ENCODE measurements around the gene IL36B. TPM values are rescaled to one million over a fixed set of nuclear protein-coding genes. Genes with fewer than 3 reads are reported as not detected.

The IL36B gene
- total and polyA plus RNA-seq, 2 donors (not counting 1 experiment from before 2014, with no cell fraction given): not detected

DNA sequence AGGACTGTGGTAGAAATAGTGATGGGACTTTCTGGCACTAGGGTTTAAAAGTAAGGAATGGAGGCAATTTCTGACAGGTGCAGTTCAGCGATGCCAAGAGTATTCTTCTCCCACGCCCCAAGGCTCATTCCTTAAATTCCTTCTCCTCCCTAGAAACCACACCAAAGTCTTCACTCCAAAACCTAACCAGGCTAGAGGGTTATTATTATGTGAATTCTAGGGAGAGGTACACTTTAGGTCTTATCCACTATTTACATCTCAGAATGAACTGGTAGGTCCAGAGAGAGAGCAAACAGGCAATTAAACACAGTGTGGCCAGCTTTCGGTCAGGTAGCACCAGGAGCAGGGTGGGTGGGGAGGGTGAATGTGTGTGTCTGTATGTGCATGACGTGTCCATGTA, 26.5 kb upstream of the IL36B start:
- CTCF ChIA-PET: interaction anchor here (1.2 to 5.5 kb wide), 9 partner anchors 10 to 361 kb away, joined by 3 to 61 read pairs (median 11); no protein-coding TSS in a partner anchor
- Mint-ChIP-seq H3K9me3 (ENCODE audit: insufficient read depth) (no peaks in the 10 kb centered on the region), H3K27ac (no peak overlapping the region), H3K4me1 (peaks cover 2% of the 10 kb centered on the region), H3K4me3 (no peak overlapping the region), H3K27me3 (peaks cover 38% of the 10 kb centered on the region)
- ATAC-seq (ENCODE audit: low read depth): no peak
- Histone ChIP-seq H3K27me3 (replicated peaks in 1 of 4; ENCODE audit: control extremely low read depth in 1 of 4, control insufficient read depth in 3 of 4, insufficient read depth in 4 of 4, low read length in 3 of 4) (peaks cover 0 to 20% (median 6%) of the 10 kb centered on the region in 4 experiments), H3K36me3 (replicated peaks in 1 of 2; ENCODE audit: control extremely low read depth in 1 of 2, control insufficient read depth in 1 of 2, extremely low read depth in 1 of 2, insufficient read depth in 2 of 2, low read length in 1 of 2) (no peaks in the 10 kb centered on the region), H3K4me2 (replicated peaks; ENCODE audit: low read depth, low read length, poor library complexity, severe bottlenecking) (no peak overlapping the region), H3K4me3 (ENCODE audit: control extremely low read depth in 1 of 5, extremely low read depth in 1 of 5, insufficient read depth in 1 of 5, low read depth in 2 of 5, low read length in 4 of 5) (no peak overlapping the region), H3K9ac (ENCODE audit: low read length) (no peak overlapping the region), H3K9me3 (ENCODE audit: control extremely low read depth in 1 of 3, control insufficient read depth in 2 of 3, insufficient read depth in 1 of 3, low read length in 2 of 3) (no peaks in the 10 kb centered on the region), H3K79me2 (ENCODE audit: control insufficient read depth, insufficient read depth, low read length) (no peaks in the 10 kb centered on the region), H4K20me1 (ENCODE audit: control insufficient read depth, insufficient read depth, low read length, poor library complexity, severe bottlenecking) (no peaks in the 10 kb centered on the region), H2AFZ (ENCODE audit: insufficient read depth, low read depth, low read length, poor library complexity, severe bottlenecking) (no peak overlapping the region), H3K27ac (ENCODE audit: low read length in 2 of 2) (no peak overlapping the region), H3K4me1 (ENCODE audit: control insufficient read depth in 2 of 2, insufficient read depth in 2 of 2, low read length in 2 of 2) (no peaks in the 10 kb centered on the region)
- no peak for TF ChIP-seq EZH2 (IDR thresholded peaks at IDR 0.05; ENCODE audit: borderline replicate concordance, insufficient read depth, low read depth, low read length, poor library complexity, severe bottlenecking)
- TF ChIP-seq, protein P1, sequence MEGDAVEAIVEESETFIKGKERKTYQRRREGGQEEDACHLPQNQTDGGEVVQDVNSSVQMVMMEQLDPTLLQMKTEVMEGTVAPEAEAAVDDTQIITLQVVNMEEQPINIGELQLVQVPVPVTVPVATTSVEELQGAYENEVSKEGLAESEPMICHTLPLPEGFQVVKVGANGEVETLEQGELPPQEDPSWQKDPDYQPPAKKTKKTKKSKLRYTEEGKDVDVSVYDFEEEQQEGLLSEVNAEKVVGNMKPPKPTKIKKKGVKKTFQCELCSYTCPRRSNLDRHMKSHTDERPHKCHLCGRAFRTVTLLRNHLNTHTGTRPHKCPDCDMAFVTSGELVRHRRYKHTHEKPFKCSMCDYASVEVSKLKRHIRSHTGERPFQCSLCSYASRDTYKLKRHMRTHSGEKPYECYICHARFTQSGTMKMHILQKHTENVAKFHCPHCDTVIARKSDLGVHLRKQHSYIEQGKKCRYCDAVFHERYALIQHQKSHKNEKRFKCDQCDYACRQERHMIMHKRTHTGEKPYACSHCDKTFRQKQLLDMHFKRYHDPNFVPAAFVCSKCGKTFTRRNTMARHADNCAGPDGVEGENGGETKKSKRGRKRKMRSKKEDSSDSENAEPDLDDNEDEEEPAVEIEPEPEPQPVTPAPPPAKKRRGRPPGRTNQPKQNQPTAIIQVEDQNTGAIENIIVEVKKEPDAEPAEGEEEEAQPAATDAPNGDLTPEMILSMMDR (IDR thresholded peaks at IDR 0.05): no peak
- WGBS (ENCODE audit: insufficient coverage): 86% methylated on average over 2 of the region's 4 CpGs
- no peak for DNase-seq
- POLR2A ChIA-PET: interaction anchor here (0.6 kb wide), 1 partner anchor 120 kb away, joined by 3 read pairs; no protein-coding TSS in a partner anchor
- intact Hi-C loops (cut with micrococcal nuclease): no loop called here

DNA sequence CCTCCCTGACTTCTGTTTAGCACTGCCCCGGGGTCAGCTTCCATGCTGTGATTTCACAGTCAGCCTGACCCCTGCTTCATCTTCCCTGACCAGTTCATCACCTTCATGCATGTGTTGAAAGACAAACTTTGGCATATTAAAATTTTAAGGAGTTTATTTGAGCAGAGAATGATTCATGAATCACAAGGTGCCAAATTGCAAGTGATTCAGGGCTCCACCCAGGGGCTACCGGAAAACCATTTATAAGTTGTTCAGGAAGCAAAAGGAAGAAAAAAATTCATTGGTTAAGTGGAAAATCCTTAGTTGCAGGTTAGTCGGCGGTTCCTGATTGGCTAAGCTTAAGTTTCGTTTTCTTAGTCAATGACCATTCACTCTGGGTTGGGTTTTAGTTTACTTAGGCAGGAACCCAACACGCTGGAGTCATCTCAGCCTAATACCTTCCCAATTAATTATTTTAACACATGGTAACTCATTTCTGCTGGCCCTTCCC, 25.7 kb upstream of the IL36B start:
- intact Hi-C loops (cut with micrococcal nuclease): no loop called here
- ATAC-seq (ENCODE audit: low read depth) (no peak), DNase-seq (no peak)
- ChIA-PET CTCF (interaction anchor here (0.8 to 1.7 kb wide), 3 partner anchors 9 to 60 kb away, joined by 3 to 5 read pairs (median 4); no protein-coding TSS in a partner anchor), POLR2A (no interaction called here)
- Mint-ChIP-seq H3K9me3 (ENCODE audit: insufficient read depth) (no peaks in the 10 kb centered on the region), H3K27ac (no peak overlapping the region), H3K27me3 (peaks cover 39% of the 10 kb centered on the region), H3K4me3 (no peak overlapping the region), H3K4me1 (peaks cover 1% of the 10 kb centered on the region)
- Histone ChIP-seq H4K20me1 (ENCODE audit: control insufficient read depth, insufficient read depth, low read length, poor library complexity, severe bottlenecking) (no peaks in the 10 kb centered on the region), H3K4me2 (replicated peaks; ENCODE audit: low read depth, low read length, poor library complexity, severe bottlenecking) (no peak overlapping the region), H3K27me3 (replicated peaks in 1 of 4; ENCODE audit: control extremely low read depth in 1 of 4, control insufficient read depth in 3 of 4, insufficient read depth in 4 of 4, low read length in 3 of 4) (peaks cover 0 to 20% (median 5%) of the 10 kb centered on the region in 4 experiments), H3K79me2 (ENCODE audit: control insufficient read depth, insufficient read depth, low read length) (no peaks in the 10 kb centered on the region), H3K36me3 (replicated peaks in 1 of 2; ENCODE audit: control extremely low read depth in 1 of 2, control insufficient read depth in 1 of 2, extremely low read depth in 1 of 2, insufficient read depth in 2 of 2, low read length in 1 of 2) (no peaks in the 10 kb centered on the region), H3K4me3 (ENCODE audit: control extremely low read depth in 1 of 5, extremely low read depth in 1 of 5, insufficient read depth in 1 of 5, low read depth in 2 of 5, low read length in 4 of 5) (no peak overlapping the region), H3K27ac (ENCODE audit: low read length in 2 of 2) (no peak overlapping the region), H3K9ac (ENCODE audit: low read length) (no peak overlapping the region), H2AFZ (ENCODE audit: insufficient read depth, low read depth, low read length, poor library complexity, severe bottlenecking) (no peak overlapping the region), H3K9me3 (ENCODE audit: control extremely low read depth in 1 of 3, control insufficient read depth in 2 of 3, insufficient read depth in 1 of 3, low read length in 2 of 3) (no peaks in the 10 kb centered on the region), H3K4me1 (ENCODE audit: control insufficient read depth in 2 of 2, insufficient read depth in 2 of 2, low read length in 2 of 2) (no peaks in the 10 kb centered on the region)
- 90% methylated on average over 5 of the region's 6 CpGs for WGBS (ENCODE audit: insufficient coverage)
- TF ChIP-seq, protein P1 (IDR thresholded peaks at IDR 0.05): no peak
- no peak for TF ChIP-seq EZH2 (IDR thresholded peaks at IDR 0.05; ENCODE audit: borderline replicate concordance, insufficient read depth, low read depth, low read length, poor library complexity, severe bottlenecking)
